Stimulated activated CD4-positive, alpha-beta T cell treated with anti-CD3 and anti-CD28 coated beads, TNF-alpha, amount 100 ng/mL, for 4 hours (primary cell): ENCODE data around the gene VSIR.
A peak's percentile ranks its signal among the peaks of the same experiment; 100 is the strongest.

Experiments
- DNase-seq, 3 experiments: peaks; one replicate each; pipeline ENCODE4 v3.0.0-alpha.2; 2020; ENCODE audit warnings: low read depth in 3 of 3

The VSIR gene

DNA sequence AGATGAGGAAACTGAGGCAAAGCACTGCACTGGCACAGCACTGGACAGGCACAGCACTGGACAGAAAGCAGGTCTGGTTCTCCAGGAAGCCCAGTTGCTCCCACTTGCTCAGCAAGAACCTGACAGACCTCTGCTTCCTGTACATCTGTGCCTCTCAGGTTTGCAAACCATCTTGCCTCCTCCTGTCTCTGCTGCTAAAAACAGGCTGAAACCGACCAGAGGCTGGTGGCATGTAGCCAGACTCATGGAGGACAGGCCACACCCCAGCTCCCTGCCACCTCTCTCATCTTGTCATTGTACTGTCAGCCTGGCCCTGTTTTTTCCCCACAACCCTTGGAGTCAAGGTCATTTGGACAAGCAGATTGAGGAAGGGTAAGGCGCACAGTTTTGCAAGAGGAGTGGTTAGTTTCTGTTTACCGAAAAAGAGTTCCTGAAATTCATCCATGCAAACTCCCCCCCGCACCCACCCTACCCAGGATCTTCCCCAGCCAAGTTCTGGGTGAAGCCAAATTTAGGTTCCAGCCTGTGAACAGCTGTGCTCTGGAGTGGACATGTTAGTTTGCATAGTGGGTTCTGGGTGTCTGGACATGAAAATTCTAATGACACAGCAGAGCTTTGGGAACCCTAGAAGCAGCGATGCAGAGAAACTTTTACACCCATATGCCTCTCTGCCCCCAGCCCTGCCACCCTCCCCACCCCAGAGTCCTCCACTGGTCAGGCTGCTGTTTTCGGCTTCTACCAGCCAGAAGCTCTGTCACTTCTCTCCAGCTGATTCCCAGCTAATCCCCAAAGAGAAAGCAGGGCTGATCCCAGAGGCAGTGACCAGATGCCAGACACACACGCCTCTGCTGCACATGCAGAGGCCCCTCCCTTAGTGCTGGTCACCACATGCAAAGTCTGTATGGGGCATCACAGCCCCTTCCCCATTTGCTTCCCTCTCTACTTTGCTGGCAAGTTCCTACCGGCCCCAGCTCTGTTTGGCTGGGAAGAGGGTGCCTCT lies 45.3 kb downstream of the VSIR start:
- peak in 1 of 3 experiments; percentile 40 for DNase-seq

- peak in 1 of 3 experiments; percentile 63 for DNase-seq
Measured at GRCh38 chr10:71727105-71727737, 46.1 kb downstream of the VSIR start.

GRCh38 chr10:71726580-71727104 lies 46.7 kb downstream of the VSIR start:
- DNase-seq = no peak

DNA sequence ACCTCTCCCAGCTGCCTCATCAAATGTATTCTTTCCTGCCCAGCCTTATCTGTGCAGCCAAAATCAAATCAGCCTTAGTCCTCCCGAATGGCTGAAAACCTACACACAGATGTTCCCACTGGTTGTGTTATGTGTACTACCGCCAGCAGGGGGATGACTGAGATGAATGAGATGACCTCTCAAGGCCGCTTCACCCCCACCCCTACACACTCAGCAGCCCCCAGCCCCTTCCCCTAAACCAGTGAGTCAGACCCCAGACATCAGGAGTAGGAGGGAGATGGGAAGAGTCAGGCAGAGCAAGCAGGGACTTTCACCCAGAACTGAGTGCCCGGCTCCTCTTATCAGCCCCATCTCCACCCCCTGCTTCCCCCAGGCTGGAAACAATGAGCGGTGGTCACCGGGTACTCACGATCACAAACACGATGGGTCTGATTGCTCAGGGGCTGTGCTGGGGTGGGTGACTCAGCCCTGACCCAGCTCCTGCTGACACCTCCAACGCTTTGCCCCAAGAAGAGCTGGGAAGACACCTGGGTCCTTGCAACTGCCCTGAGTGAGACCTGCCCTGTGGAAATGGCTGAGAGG lies 47.2 kb downstream of the VSIR start:
- peak in 2 of 3 experiments; percentile 74 to 78 for DNase-seq

GRCh38 chr10:71725249-71725648 lies 48.1 kb downstream of the VSIR start:
- DNase-seq = no peak

- DNase-seq = no peak
Measured at GRCh38 chr10:71724539-71724938, 48.8 kb downstream of the VSIR start.

DNA sequence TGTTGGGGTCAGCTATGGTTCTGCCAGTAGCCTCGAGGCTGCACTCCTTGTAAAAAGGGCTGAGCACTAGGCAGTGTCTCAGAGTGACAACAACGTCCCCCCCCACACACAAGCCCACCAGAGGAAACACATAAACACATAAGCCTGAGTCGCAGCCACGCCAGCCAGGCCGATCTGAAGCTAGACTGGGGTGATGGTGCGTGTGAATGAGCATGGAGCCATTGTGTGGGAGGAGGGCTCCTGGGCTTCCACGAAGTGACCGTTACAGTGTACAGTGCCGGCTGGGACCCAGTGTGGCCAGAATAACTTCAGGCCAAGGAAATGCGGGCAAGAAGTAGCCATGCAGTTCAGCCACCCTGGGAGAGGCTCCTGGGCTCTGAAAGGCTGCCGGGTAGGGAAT lies 50.0 kb downstream of the VSIR start:
- DNase-seq = no peak

DNA sequence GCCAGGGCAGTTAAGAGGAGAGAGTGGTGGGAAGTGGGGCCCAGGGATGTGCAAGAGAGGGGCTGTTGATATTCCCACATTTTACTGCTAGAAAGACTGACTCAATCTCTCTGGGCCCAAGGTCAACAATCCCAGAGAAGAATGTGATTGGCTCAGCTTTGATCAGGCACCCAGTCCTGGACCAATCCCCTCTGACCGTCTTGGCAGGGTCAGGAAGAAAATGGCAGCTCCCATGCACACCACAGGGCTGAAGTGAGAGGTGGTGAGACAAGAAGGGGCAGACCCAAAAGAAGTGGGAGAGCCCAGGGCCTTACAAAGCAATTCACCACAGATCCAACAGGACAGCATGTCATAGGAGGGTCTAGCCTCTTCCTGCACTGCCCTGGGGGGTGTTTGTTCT lies 50.5 kb downstream of the VSIR start:
- DNase-seq = no peak

- DNase-seq = no peak
Measured at GRCh38 chr10:71721313-71721712, 52.0 kb downstream of the VSIR start.

GRCh38 chr10:71720288-71720687 lies 53.0 kb downstream of the VSIR start:
- DNase-seq = no peak

- DNase-seq = no peak
Measured at GRCh38 chr10:71719464-71720201, 53.7 kb downstream of the VSIR start, which contains the start of gene C10orf105. Gene C10orf105, minus strand, starts transcription at chr10:71719778. Its CDS starts 3,441 bp downstream, at chr10:71716337.

- no peak for DNase-seq
Measured at GRCh38 chr10:71719042-71719441, 54.3 kb downstream of the VSIR start.

GRCh38 chr10:71718165-71718698 lies 55.1 kb downstream of the VSIR start:
- no peak for DNase-seq

GRCh38 chr10:71717551-71717951 lies 55.8 kb downstream of the VSIR start:
- DNase-seq = no peak

DNA sequence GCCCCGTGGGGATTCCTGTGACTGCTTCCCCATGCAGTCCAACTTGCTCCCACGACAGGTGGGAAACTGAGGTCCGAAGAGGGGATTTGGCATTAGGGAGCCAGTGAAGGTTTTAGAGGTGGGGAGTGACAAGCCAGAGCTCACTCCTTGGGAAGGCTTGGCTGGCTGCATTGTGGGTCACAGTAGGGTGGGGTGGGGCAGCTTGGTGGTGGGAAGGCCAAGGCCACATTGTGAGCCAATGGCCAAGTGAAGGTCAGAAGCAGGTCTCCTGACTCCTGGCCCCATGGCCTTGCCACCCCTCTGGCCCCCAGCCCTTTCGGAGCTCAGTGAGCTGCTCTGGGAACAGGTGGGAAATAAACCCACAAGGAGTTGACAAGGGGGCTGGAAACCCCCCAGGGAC lies 56.3 kb downstream of the VSIR start:
- DNase-seq = no peak

DNA sequence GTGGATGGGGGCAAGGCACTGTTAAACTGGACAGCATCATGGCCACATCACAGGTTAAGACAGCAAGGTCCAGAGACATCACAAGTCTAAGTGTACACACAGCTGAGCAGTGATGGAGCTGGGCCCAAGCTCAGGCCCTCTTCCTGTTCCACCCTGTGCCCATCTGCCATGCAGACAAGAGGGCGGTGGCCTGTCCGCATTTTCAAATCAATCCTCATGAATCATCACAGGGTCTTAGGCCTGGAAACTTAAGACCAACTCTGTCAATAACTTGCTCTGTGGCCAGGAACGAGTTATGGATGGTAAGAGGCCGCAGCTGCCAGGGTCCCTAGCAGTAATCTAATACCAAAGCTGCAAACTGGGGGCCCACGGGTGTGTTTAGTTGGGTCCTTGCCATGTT lies 56.9 kb downstream of the VSIR start:
- DNase-seq = no peak

DNA sequence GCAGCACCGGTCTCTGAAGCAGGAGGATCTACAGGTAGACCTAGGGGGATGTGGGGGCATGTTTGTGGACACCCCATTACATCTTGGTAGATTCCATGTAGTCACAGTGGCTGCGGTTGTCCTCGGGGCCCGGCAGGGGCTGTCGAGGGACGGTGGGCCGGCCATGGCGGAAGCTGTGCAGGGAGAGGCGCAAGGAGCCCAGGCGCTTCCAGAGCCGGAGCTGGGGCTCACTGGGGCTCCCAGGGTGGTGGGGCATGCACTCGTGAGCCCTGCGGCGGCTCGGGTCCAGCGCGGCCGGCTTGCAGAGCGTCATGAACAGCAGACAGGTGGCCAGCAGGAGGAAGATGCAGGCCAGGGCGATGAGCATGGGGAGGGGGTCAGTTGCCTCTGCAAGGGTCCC lies 57.5 kb downstream of the VSIR start:
- no peak for DNase-seq

GRCh38 chr10:71715026-71715425 lies 58.3 kb downstream of the VSIR start:
- no peak for DNase-seq

DNA sequence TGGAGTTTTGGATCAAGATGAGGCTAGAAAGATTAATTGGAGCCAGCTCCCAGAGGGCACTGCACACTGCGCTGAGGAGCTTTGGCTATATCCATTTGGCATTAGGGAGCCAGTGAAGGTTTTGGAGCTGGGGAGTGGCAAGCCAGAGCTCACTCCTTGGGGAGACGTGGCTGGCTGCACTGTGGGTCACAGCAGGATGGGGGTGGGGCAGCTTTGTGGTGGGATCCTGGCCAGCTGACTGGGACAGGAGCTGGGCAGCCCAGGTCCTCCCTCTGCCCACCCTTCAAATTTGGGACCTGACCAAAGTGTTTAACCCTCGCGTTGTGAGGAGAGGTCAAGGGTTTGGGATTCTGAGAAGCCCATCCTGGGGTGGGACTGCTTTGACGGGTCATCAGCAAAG lies 58.7 kb downstream of the VSIR start:
- no peak for DNase-seq

GRCh38 chr10:71714031-71714410 lies 59.3 kb downstream of the VSIR start:
- DNase-seq = no peak
